Neural cell (in vitro differentiated cells): ENCODE data around the gene LOXHD1. TPM values are rescaled to one million over a fixed set of nuclear protein-coding genes. Genes with fewer than 3 reads are reported as not detected.

ENCODE experiments used
- H2AFZ ChIP-seq: fragments of 200-600, 300-800 bp; sonication (generic), shearing (Covaris generic); 2 replicates; pipeline ENCODE4 v1.6.0; 2014; ENCODE audit warnings: low read depth, mild to moderate bottlenecking, antibody characterized with exemption, low read length, moderate library complexity
- H3F3A ChIP-seq: fragments of 200-600 bp; shearing (Covaris generic); 2 replicates; pipeline ENCODE4 v1.6.1; 2016; ENCODE audit warnings: mild to moderate bottlenecking, moderate library complexity, mixed read lengths, antibody characterized with exemption, low read length; ENCODE audit not compliant: insufficient read depth, poor library complexity, severe bottlenecking
- H3K27ac ChIP-seq: fragments of 200-600, 300-800 bp; sonication (generic), shearing (Covaris generic); 2 replicates; pipeline ENCODE4 v1.5.1; 2014; ENCODE audit warnings: mild to moderate bottlenecking, low read length, moderate library complexity
- H3K27me3 ChIP-seq: fragments of 300-800, 200-600 bp; sonication (generic), shearing (Covaris generic); 2 replicates; pipeline ENCODE4 v1.6.0; 2014; ENCODE audit warnings: mild to moderate bottlenecking, low read depth, low read length, moderate library complexity; ENCODE audit not compliant: insufficient read depth
- H3K36me3 ChIP-seq: fragments of 300-800, 200-600 bp; sonication (generic), shearing (Covaris generic); 2 replicates; pipeline ENCODE4 v1.5.1; 2014; ENCODE audit warnings: mild to moderate bottlenecking, antibody characterized with exemption, low read length, moderate library complexity; ENCODE audit not compliant: insufficient read depth
- H3K4me2 ChIP-seq: fragments of 300-800, 200-600 bp; sonication (generic), shearing (Covaris generic); 2 replicates; pipeline ENCODE4 v1.6.0; 2014; ENCODE audit warnings: mild to moderate bottlenecking, low read length
- H3K4me3 ChIP-seq: fragments of 300-800, 200-600 bp; sonication (generic), shearing (Covaris generic); 2 replicates; pipeline ENCODE4 v1.5.1; 2014; ENCODE audit warnings: mild to moderate bottlenecking, low read length, moderate library complexity
- H3K79me2 ChIP-seq: fragments of 200-600 bp; shearing (Covaris generic); replicated peaks from 2 replicates; pipeline ENCODE4 v1.6.0; 2014; ENCODE audit warnings: mild to moderate bottlenecking, low read length, moderate library complexity; ENCODE audit not compliant: insufficient read depth
- H3K9ac ChIP-seq: fragments of 300-800, 200-600 bp; sonication (generic), shearing (Covaris generic); 2 replicates; pipeline ENCODE4 v1.6.1; 2016; ENCODE audit warnings: mild to moderate bottlenecking, low read length, mixed read lengths
- H3K9me2 ChIP-seq: fragments of 200-600 bp; shearing (Covaris generic); 2 replicates; pipeline ENCODE4 v1.6.1; 2016; ENCODE audit warnings: mild to moderate bottlenecking, low read length, mixed read lengths; ENCODE audit not compliant: insufficient read depth
- H3K9me3 ChIP-seq: fragments of 200-600, 300-800 bp; sonication (generic), shearing (Covaris generic); 2 replicates; pipeline ENCODE4 v1.6.1; 2016; ENCODE audit warnings: mild to moderate bottlenecking, mixed run types, low read length, moderate library complexity, mixed read lengths
- H4K20me1 ChIP-seq: fragments of 200-600 bp; shearing (Covaris generic); 2 replicates; pipeline ENCODE4 v1.6.1; 2016; ENCODE audit warnings: mild to moderate bottlenecking, mixed run types; ENCODE audit not compliant: insufficient read depth
- CTCF ChIP-seq: fragments of 450-650 bp; IDR thresholded peaks from 2 replicates; pipeline ENCODE4 v1.5.1; 2014; ENCODE audit warnings: antibody characterized with exemption, mild to moderate bottlenecking, moderate library complexity; ENCODE audit not compliant: poor library complexity, severe bottlenecking
- EP300 ChIP-seq: fragments of 450-650 bp; conservative IDR thresholded peaks from 2 replicates; pipeline ENCODE4 v1.6.1; 2014; ENCODE audit warnings: antibody characterized with exemption, mild to moderate bottlenecking, moderate library complexity; ENCODE audit not compliant: poor library complexity, severe bottlenecking
- EZH2 ChIP-seq: fragments of 200-600, 300-800 bp; shearing (Covaris generic), sonication (generic); IDR thresholded peaks from 2 replicates; pipeline ENCODE4 v1.6.1; 2014; ENCODE audit warnings: antibody characterized with exemption, low read length, borderline replicate concordance, mild to moderate bottlenecking; ENCODE audit not compliant: insufficient read depth, poor library complexity, severe bottlenecking
- MXI1 ChIP-seq: fragments of 450-650 bp; conservative IDR thresholded peaks from 2 replicates; pipeline ENCODE4 v1.6.1; 2014; ENCODE audit warnings: antibody characterized with exemption, mild to moderate bottlenecking; ENCODE audit not compliant: poor library complexity, severe bottlenecking
- POLR2AphosphoS5 ChIP-seq: IDR thresholded peaks from 2 replicates; pipeline ENCODE4 v1.6.1; 2012
- RAD21 ChIP-seq: fragments of 450-650 bp; conservative IDR thresholded peaks from 2 replicates; pipeline ENCODE4 v1.6.1; 2014; ENCODE audit warnings: antibody characterized with exemption, mild to moderate bottlenecking, moderate library complexity
- REST ChIP-seq: IDR thresholded peaks from 2 replicates; pipeline ENCODE4 v1.6.1; 2012; ENCODE audit warnings: borderline replicate concordance
- SMC3 ChIP-seq: fragments of 450-650 bp; conservative IDR thresholded peaks from 2 replicates; pipeline ENCODE4 v1.6.1; 2014; ENCODE audit warnings: antibody characterized with exemption, mild to moderate bottlenecking, moderate library complexity; ENCODE audit not compliant: poor library complexity
- TAF1 ChIP-seq: IDR thresholded peaks from 2 replicates; pipeline ENCODE4 v1.6.1; 2012; ENCODE audit warnings: low read depth
- polyA plus RNA-seq: library from polyadenylated mRNA; depleted of rRNA; stranded (reverse); fragments of >200 nt; gene quantifications from 2 replicates; pipeline ENCODE4 v1.2.3, GENCODE V29; 2014

The LOXHD1 gene
- polyA plus RNA-seq, 1 donor from 2014 or later = not detected

- no peak overlapping the region for H3K9ac ChIP-seq
- no peaks in the 10 kb centered on the region for H3K36me3 ChIP-seq
- H3K4me2 ChIP-seq = no peak overlapping the region
These were observed 15.1 kb downstream of the LOXHD1 start for GRCh38 chr18:46641917-46642316.

GRCh38 chr18:46639386-46639785 is 17.6 kb downstream of the LOXHD1 start:
- Histone ChIP-seq H2AFZ (no peak overlapping the region), H3F3A (no peaks in the 10 kb centered on the region), H3K27me3 (no peaks in the 10 kb centered on the region), H4K20me1 (no peaks in the 10 kb centered on the region), H3K79me2 (no peaks in the 10 kb centered on the region), H3K9ac (no peak overlapping the region), H3K4me2 (no peak overlapping the region), H3K4me3 (no peak overlapping the region), H3K27ac (no peak overlapping the region), H3K36me3 (no peaks in the 10 kb centered on the region), H3K9me2 (no peaks in the 10 kb centered on the region), H3K9me3 (no peaks in the 10 kb centered on the region)
- TF ChIP-seq POLR2AphosphoS5 (no peak), EP300 (no peak), RAD21 (no peak), CTCF (no peak), MXI1 (no peak), TAF1 (no peak), REST (no peak)

More at GRCh38 chr18:46641917-46642316, 15.1 kb downstream of the LOXHD1 start:
- Histone ChIP-seq H3K9me2 (no peaks in the 10 kb centered on the region), H3K9me3 (no peaks in the 10 kb centered on the region), H2AFZ (no peak overlapping the region), H4K20me1 (no peaks in the 10 kb centered on the region), H3K27ac (no peak overlapping the region), H3F3A (no peaks in the 10 kb centered on the region), H3K79me2 (no peaks in the 10 kb centered on the region), H3K27me3 (no peaks in the 10 kb centered on the region), H3K4me3 (no peak overlapping the region)
- TF ChIP-seq MXI1 (no peak), POLR2AphosphoS5 (no peak), RAD21 (no peak), REST (no peak), TAF1 (no peak), SMC3 (no peak), EP300 (no peak), CTCF (no peak), EZH2 (no peak)
